ENCODE results near the gene LGI2. TPM values are rescaled to one million over a fixed set of nuclear protein-coding genes. Genes with fewer than 3 reads are reported as not detected.

Gene LGI2
- total RNA-seq, 4 donors from 2014 or later = 0.05 to 0.31 (median 0.19) TPM

DNA sequence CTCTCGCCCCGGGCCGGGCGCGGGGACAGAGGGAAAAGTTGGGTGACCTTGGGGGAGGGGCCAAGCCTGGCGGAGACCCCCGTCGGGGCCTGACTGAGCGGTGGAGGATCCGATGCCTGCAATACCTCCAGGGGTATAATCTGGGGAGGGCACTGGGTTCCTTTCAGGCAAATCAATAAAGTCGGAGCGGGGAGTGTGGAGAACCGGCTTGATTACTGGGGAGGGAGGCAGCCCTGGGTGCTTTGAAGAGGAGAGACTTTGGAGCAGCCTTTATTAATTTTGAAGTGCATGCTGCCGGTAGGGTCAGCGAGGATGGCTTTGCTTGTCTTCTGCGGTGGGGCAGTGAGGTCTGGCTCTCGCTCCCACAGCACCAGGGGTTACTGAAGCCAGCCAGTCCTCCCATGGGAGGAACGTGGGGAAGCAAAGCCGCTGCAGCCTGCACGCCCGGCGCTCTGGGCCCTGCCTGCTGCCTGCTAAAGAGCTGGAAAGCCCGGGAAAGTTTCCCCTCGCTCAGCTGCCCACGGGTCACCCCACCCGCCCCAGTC lies 403 bp upstream of the LGI2 start:
- Histone ChIP-seq H3K9me3 (no peaks in the 10 kb centered on the region), H3K4me1 (peaks cover 2 to 6% of the 10 kb centered on the region in 2 donors), H3K4me3 (peak overlapping the region; percentile 11 to 50 (median 46)), H3K27me3 (peaks cover 16 to 30% (median 17%) of the 10 kb centered on the region in 3 donors), H3K36me3 (no peaks in the 10 kb centered on the region), H3K27ac (no peak overlapping the region)
- ATAC-seq (no peak), DNase-seq (no peak)
- in situ Hi-C loops (cut with MboI; ENCODE audit: low sequenced_read_pairs in 4 of 4) (no loop called here), intact Hi-C loops (cut with DNase I; ENCODE audit: low total_unique reads) (no loop called here)
- TF ChIP-seq, protein P1, sequence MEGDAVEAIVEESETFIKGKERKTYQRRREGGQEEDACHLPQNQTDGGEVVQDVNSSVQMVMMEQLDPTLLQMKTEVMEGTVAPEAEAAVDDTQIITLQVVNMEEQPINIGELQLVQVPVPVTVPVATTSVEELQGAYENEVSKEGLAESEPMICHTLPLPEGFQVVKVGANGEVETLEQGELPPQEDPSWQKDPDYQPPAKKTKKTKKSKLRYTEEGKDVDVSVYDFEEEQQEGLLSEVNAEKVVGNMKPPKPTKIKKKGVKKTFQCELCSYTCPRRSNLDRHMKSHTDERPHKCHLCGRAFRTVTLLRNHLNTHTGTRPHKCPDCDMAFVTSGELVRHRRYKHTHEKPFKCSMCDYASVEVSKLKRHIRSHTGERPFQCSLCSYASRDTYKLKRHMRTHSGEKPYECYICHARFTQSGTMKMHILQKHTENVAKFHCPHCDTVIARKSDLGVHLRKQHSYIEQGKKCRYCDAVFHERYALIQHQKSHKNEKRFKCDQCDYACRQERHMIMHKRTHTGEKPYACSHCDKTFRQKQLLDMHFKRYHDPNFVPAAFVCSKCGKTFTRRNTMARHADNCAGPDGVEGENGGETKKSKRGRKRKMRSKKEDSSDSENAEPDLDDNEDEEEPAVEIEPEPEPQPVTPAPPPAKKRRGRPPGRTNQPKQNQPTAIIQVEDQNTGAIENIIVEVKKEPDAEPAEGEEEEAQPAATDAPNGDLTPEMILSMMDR (IDR thresholded peaks at IDR 0.05 in 4 of 5, conservative IDR thresholded peaks at IDR 0.05 in 1 of 5) = no peak
- TF ChIP-seq POLR2A (IDR thresholded peaks at IDR 0.05) = no peak

DNA sequence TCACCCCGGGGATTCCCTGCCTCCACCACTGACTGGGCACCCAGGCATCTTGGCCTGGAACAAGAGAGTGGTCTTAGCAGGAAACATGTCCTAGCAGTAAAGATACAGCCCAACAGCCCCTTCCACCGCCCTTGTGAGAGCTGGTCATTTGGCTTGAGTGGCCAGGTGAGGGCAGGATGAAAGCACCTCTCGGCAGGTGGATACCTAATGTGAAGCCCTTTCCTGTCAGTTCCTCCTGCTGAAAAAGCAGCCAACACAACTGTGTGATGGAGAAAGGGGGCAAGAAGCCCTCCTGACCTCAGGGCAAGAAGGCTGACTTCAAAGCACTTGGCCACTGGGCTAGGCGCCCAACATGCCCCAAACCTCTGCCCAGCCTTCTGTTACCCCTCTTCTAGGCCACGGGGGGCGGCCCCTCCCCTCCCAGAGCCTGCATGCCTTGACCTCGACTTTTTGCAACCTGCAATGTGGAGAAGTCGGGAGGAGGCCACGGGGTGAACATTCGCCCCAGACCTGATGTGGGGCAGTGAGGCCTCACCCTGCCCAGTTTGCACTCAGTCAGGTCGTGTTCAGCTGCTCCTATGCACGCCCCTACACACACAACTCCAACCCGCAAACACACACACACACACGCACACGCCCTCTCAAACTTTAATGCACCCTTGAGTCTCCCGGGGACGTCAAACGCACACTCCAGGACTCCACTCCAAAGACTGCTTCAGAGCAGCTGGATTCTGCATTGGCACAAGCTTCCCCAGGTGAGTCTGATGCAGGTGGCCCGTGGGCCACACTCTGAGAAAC lies 1.1 kb downstream of the LGI2 start:
- intact Hi-C loops (cut with DNase I; ENCODE audit: low total_unique reads) = no loop called here
- Histone ChIP-seq H3K4me1 (peaks cover 2 to 6% of the 10 kb centered on the region in 2 donors), H3K9me3 (no peaks in the 10 kb centered on the region), H3K27ac (no peak overlapping the region), H3K36me3 (no peaks in the 10 kb centered on the region), H3K4me3 (peak overlapping the region; percentile 35 to 47 (median 45)), H3K27me3 (peaks cover 17 to 30% (median 18%) of the 10 kb centered on the region in 3 donors)
- in situ Hi-C loops (cut with MboI; ENCODE audit: low sequenced_read_pairs in 4 of 4) = no loop called here
- TF ChIP-seq, protein P1 (IDR thresholded peaks at IDR 0.05 in 4 of 5, conservative IDR thresholded peaks at IDR 0.05 in 1 of 5) = no peak
- ATAC-seq = no peak
- DNase-seq = no peak

DNA sequence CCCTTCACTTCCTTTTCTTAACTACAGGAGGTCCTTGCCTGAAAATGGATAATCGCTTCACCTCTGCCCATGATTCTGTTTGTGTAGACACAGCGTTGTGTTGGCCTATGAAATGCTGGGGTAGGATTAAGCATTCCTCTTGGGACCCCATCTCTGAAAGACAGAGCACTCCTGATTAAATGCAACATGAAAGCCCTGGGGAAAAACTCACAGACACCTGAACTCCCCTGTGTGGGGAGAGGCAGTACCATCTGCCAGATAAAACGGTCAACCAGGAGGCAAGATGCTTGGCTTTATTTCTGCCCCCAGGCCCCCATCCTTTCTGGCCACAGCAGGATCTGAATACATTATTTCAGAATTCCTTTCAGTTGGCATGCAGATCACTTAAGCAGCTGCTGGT lies 1.9 kb downstream of the LGI2 start:
- TF ChIP-seq, protein P1 (IDR thresholded peaks at IDR 0.05 in 4 of 5, conservative IDR thresholded peaks at IDR 0.05 in 1 of 5) = no peak
- TF ChIP-seq POLR2A (IDR thresholded peaks at IDR 0.05) = no peak
- no peaks in the 10 kb centered on the region for H3K36me3 ChIP-seq
- in situ Hi-C loops (cut with MboI; ENCODE audit: low sequenced_read_pairs in 4 of 4) = no loop called here
- peaks cover 17 to 30% (median 18%) of the 10 kb centered on the region in 3 donors for H3K27me3 ChIP-seq
- intact Hi-C loops (cut with DNase I; ENCODE audit: low total_unique reads) = no loop called here
- H3K27ac ChIP-seq = no peak overlapping the region
- no peak overlapping the region for H3K4me3 ChIP-seq
- DNase-seq (no peak), ATAC-seq (no peak)
- H3K9me3 ChIP-seq = no peaks in the 10 kb centered on the region
- H3K4me1 ChIP-seq = peaks cover 2 to 6% of the 10 kb centered on the region in 2 donors

DNA sequence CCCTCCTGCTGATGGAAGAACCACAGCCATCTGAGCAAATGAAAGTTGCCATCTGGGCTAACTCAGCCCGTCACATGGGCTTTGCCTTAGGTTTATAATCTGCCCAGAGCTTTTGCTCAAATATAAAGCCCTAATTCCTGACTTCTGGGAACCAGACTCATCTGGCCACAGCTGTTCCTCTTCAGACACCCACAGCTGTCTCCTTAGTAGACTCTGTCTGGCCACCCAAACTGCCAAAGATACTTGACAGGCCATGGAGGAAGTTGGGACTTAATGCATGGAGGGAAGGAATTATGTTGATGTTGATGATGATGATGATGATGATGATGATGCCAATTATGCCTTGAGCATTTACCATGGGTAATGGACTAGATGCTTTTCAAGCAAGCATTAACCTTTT lies 8.0 kb downstream of the LGI2 start:
- ATAC-seq = no peak
- no peaks in the 10 kb centered on the region for H3K9me3 ChIP-seq
- in situ Hi-C loops (cut with MboI; ENCODE audit: low sequenced_read_pairs in 4 of 4) = no loop called here
- no peaks in the 10 kb centered on the region for H3K36me3 ChIP-seq
- no peaks in the 10 kb centered on the region for H3K4me1 ChIP-seq
- H3K27ac ChIP-seq = no peak overlapping the region
- TF ChIP-seq, protein P1 (IDR thresholded peaks at IDR 0.05 in 4 of 5, conservative IDR thresholded peaks at IDR 0.05 in 1 of 5) = no peak
- no peak for TF ChIP-seq POLR2A (IDR thresholded peaks at IDR 0.05)
- H3K27me3 ChIP-seq = peaks cover 0 to 2% (median 1%) of the 10 kb centered on the region in 3 donors
- intact Hi-C loops (cut with DNase I; ENCODE audit: low total_unique reads) = no loop called here
- H3K4me3 ChIP-seq = no peak overlapping the region
- no peak for DNase-seq

Measured in gastrocnemius medialis (tissue), 4 donors.